Measurements from ENCODE around the gene RIPOR3. TPM values are rescaled to one million over a fixed set of nuclear protein-coding genes. Genes with fewer than 3 reads are reported as not detected.
A peak's percentile ranks its signal among the peaks of the same experiment; 100 is the strongest.

Gene RIPOR3
- total and polyA plus RNA-seq, 9 of the 15 experiments (the other 6 are each of a cell fraction or from before 2014, with no cell fraction given), result 3.3 to 62.7 (median 21.4) TPM

- TF ChIP-seq ZNF695 (CRISPR knock-in tag; IDR thresholded peaks at IDR 0.05) (no peak), POLR2A (conservative IDR thresholded peaks at IDR 0.05) (peak; percentile 34; the same call in 1 of the 2 replicates)
Measured at GRCh38 chr20:50595988-50596693, 95.2 kb downstream of the RIPOR3 start (continued).

GRCh38 chr20:50595433-50595895 is 95.9 kb downstream of the RIPOR3 start:
- TF ChIP-seq, protein P1, sequence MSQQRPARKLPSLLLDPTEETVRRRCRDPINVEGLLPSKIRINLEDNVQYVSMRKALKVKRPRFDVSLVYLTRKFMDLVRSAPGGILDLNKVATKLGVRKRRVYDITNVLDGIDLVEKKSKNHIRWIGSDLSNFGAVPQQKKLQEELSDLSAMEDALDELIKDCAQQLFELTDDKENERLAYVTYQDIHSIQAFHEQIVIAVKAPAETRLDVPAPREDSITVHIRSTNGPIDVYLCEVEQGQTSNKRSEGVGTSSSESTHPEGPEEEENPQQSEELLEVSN (IDR thresholded peaks at IDR 0.05; ENCODE audit: borderline replicate concordance in 1 of 2, extremely low read depth in 1 of 2, insufficient read depth in 1 of 2, insufficient read length in 1 of 2, low read depth in 1 of 2, low read length in 1 of 2, poor library complexity in 1 of 2, severe bottlenecking in 1 of 2), result no peak
- TF ChIP-seq SIRT6 (IDR thresholded peaks at IDR 0.05; ENCODE audit: low read depth, low read length), result peak; percentile 44
- TF ChIP-seq CBFA2T3 (IDR thresholded peaks at IDR 0.05), result no peak
- TF ChIP-seq POLR2G (IDR thresholded peaks at IDR 0.05; ENCODE audit: low read depth, low read length), result 0 out of 2 replicates have a peak, but pooled peaks have one; percentile 6
- peak; percentile 37 for TF ChIP-seq POLR2A (conservative IDR thresholded peaks at IDR 0.05)
- TF ChIP-seq ZZZ3 (IDR thresholded peaks at IDR 0.05), result no peak
- TF ChIP-seq ZNF174 (CRISPR knock-in tag; IDR thresholded peaks at IDR 0.05), result no peak
- TF ChIP-seq ZNF507 (tag; conservative IDR thresholded peaks at IDR 0.05), result no peak
- TF ChIP-seq TAF1 (IDR thresholded peaks at IDR 0.05; ENCODE audit: control insufficient read depth, extremely low read depth, insufficient read depth, low read length, severe bottlenecking), result no peak
- TF ChIP-seq, protein P2, sequence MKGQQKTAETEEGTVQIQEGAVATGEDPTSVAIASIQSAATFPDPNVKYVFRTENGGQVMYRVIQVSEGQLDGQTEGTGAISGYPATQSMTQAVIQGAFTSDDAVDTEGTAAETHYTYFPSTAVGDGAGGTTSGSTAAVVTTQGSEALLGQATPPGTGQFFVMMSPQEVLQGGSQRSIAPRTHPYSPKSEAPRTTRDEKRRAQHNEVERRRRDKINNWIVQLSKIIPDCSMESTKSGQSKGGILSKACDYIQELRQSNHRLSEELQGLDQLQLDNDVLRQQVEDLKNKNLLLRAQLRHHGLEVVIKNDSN (CRISPR knock-in tag; IDR thresholded peaks at IDR 0.05), result no peak
- H3K4me2 ChIP-seq (ENCODE audit: insufficient read depth, low read length), result no peak overlapping the region
- in situ Hi-C loops (cut with MboI), result no loop called here
- ChIA-PET POLR2A (interaction anchor here (0.6 to 1.6 kb wide), 3 partner anchors 9 to 72 kb away, joined by 3 to 5 read pairs (median 3); no protein-coding TSS in a partner anchor), CTCF (ENCODE audit: low intra/inter-chr PET ratio) (no interaction called here)
- H3K9me3 ChIP-seq (replicated peaks; ENCODE audit: control insufficient read depth, insufficient read depth, low read depth, low read length), result no peaks in the 10 kb centered on the region
- H3K9me1 ChIP-seq (ENCODE audit: control insufficient read depth, insufficient read depth, low read length), result no peaks in the 10 kb centered on the region
- H3K27me3 ChIP-seq (ENCODE audit: control insufficient read depth in 2 of 2, insufficient read depth in 2 of 2, low read length in 2 of 2), result no peaks in the 10 kb centered on the region
- DNase-seq (ENCODE audit: extremely low read depth in 1 of 4, low spot score in 3 of 4) (no peak), FAIRE-seq (no peak), ATAC-seq (no peak)
- H3K27ac ChIP-seq (ENCODE audit: extremely low read depth, low read depth, low read length), result no peak overlapping the region
- peaks cover 0 to 13% of the 10 kb centered on the region in 2 experiments; a peak in 1 of 5 replicates for H3K4me1 ChIP-seq (replicated peaks in 1 of 2; ENCODE audit: control insufficient read depth in 2 of 2, insufficient read depth in 2 of 2, low read length in 2 of 2)
- peaks cover 60% of the 10 kb centered on the region for H3K36me3 ChIP-seq (ENCODE audit: control insufficient read depth, insufficient read depth, low read length)
- no TSS peak for BruUV-seq (replicated peaks)
- no peaks in the 10 kb centered on the region for H3K79me2 ChIP-seq (ENCODE audit: control insufficient read depth, insufficient read depth, low read length)
- no peak overlapping the region for H2AFZ ChIP-seq (ENCODE audit: low read depth, low read length)
- H3K9ac ChIP-seq (ENCODE audit: insufficient read depth in 1 of 2, low read depth in 2 of 2, low read length in 2 of 2), result no peak overlapping the region; a peak in 1 of 4 replicates
- no peaks in the 10 kb centered on the region for H4K20me1 ChIP-seq (replicated peaks; ENCODE audit: control insufficient read depth, insufficient read depth, low read length)
- WGBS (ENCODE audit: insufficient coverage, low coverage, missing lambda C conversion rate), result 77% methylated on average over 6 of the region's 6 CpGs
- no peak overlapping the region for H3K4me3 ChIP-seq
- intact Hi-C loops (cut with micrococcal nuclease), result loop anchor here (5.0 kb wide), 1 partner anchor 192 kb away; no protein-coding TSS in a partner anchor

Data from K562 (cell line).